Measurements from ENCODE around the gene SLC26A5. TPM values are rescaled to one million over a fixed set of nuclear protein-coding genes. Genes with fewer than 3 reads are reported as not detected.
"Not testable (repeated sequence)": the region's sequence is repeated elsewhere in the genome, so short reads cannot be mapped to it uniquely, and the experiment has no call there.

Gene SLC26A5, protein sequence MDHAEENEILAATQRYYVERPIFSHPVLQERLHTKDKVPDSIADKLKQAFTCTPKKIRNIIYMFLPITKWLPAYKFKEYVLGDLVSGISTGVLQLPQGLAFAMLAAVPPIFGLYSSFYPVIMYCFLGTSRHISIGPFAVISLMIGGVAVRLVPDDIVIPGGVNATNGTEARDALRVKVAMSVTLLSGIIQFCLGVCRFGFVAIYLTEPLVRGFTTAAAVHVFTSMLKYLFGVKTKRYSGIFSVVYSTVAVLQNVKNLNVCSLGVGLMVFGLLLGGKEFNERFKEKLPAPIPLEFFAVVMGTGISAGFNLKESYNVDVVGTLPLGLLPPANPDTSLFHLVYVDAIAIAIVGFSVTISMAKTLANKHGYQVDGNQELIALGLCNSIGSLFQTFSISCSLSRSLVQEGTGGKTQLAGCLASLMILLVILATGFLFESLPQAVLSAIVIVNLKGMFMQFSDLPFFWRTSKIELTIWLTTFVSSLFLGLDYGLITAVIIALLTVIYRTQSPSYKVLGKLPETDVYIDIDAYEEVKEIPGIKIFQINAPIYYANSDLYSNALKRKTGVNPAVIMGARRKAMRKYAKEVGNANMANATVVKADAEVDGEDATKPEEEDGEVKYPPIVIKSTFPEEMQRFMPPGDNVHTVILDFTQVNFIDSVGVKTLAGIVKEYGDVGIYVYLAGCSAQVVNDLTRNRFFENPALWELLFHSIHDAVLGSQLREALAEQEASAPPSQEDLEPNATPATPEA
- 1 to 10 TPM in 2 of 4 donors, under 1 TPM in 2; 0.42 to 5.3 (median 0.90) TPM for total RNA-seq

DNA sequence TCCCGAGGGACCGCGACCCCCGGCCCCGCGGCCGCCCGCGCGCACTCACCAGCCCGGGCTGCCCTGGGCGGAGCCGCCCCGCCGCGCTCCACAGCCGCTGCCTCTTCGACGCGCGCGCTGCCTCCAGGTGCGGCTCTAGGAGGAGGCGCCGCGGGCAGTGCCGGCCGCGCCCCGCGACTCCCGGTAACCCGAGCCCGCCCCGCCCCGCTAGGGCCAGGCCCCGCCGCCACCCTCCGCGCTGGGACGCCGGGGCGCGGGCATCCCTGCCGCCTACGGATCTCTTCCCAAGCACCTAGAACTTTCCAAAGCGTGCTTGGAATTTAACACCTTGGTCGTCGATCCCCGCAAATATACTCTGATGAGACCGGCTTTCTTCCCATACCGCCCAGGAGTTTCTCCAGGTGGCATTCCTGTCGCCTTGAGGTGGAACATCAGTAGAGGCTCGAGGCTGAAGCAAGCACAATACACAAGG is at the start of gene SLC26A5:
TSS of gene SLC26A5 (minus strand) at position 159 of the 472 bp plus-strand sequence. CDS start 24,693 bp downstream, outside the sequence.
- no peak for DNase-seq (ENCODE audit: low spot score in 2 of 2)

DNA sequence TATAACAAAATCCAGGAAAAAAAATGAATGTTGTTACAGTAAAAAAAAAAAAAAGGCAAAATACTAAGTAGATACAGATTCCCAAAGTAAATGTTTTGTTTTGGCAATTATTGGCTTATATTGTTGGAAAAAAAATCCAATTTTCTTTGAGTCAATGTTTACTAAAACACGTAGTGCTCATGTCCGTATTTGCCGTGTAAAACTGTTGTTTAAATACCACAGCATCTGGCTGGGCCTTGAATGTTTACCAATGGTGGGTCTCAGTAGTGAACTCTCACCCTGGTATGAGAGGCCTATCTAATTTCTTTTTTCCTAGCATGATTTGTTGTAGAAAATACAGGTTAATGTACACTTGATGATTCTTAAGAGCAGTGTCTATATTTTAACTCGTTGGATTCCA is 41.4 kb upstream of the SLC26A5 start:
- Histone ChIP-seq H3K4me3 (no peak overlapping the region), H3K9me3 (no peaks in the 10 kb centered on the region), H3K27me3 (no peaks in the 10 kb centered on the region), H3K4me1 (no peaks in the 10 kb centered on the region), H3K27ac (no peak overlapping the region), H3K36me3 (no peaks in the 10 kb centered on the region)
- TF ChIP-seq POLR2AphosphoS5 (IDR thresholded peaks at IDR 0.05) (no peak), POLR2A (IDR thresholded peaks at IDR 0.05) (no peak), EP300 (IDR thresholded peaks at IDR 0.05) (no peak)
- TF ChIP-seq, protein P1, sequence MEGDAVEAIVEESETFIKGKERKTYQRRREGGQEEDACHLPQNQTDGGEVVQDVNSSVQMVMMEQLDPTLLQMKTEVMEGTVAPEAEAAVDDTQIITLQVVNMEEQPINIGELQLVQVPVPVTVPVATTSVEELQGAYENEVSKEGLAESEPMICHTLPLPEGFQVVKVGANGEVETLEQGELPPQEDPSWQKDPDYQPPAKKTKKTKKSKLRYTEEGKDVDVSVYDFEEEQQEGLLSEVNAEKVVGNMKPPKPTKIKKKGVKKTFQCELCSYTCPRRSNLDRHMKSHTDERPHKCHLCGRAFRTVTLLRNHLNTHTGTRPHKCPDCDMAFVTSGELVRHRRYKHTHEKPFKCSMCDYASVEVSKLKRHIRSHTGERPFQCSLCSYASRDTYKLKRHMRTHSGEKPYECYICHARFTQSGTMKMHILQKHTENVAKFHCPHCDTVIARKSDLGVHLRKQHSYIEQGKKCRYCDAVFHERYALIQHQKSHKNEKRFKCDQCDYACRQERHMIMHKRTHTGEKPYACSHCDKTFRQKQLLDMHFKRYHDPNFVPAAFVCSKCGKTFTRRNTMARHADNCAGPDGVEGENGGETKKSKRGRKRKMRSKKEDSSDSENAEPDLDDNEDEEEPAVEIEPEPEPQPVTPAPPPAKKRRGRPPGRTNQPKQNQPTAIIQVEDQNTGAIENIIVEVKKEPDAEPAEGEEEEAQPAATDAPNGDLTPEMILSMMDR (IDR thresholded peaks at IDR 0.05): no peak
- DNase-seq (ENCODE audit: low spot score in 2 of 2): no peak
- WGBS: 85% methylated on average over 4 of the region's 4 CpGs

More for the DNA sequence above, at the start of gene SLC26A5:
- Histone ChIP-seq H3K27ac (peak within 1 kb of the TSS; percentile 24), H3K27me3 (peaks cover 33% of the 10 kb centered on the region), H3K4me3 (peak within 1 kb of the TSS; percentile 53), H3K4me1 (peaks cover 24% of the 10 kb centered on the region), H3K9me3 (no peaks in the 10 kb centered on the region), H3K36me3 (no peaks in the 10 kb centered on the region)
- WGBS: 6% methylated on average over 16 of the region's 54 CpGs
- TF ChIP-seq, protein P1 (IDR thresholded peaks at IDR 0.05): no peak
- TF ChIP-seq POLR2AphosphoS5 (IDR thresholded peaks at IDR 0.05) (no peak), POLR2A (IDR thresholded peaks at IDR 0.05) (no peak), EP300 (IDR thresholded peaks at IDR 0.05) (no peak)

DNA sequence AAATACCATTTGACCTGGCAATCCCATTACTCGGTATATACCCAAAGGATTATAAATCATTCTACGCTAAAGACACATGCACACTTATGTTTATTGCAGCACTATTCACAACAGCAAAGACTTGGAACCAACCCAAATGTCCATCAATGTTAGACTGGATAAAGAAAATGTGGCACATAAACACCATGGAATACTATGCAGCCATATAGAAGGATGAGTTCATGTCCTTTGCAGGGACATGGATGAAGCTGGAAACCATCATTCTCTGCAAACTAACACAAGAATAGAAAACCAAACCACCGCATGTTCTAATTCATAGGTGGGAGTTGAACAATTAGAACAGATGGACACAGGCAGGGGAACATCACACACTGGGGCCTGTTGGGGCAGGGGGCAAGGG is 40.9 kb upstream of the SLC26A5 start:
- WGBS: 57% methylated on average over 3 of the region's 3 CpGs
- not testable (repeated sequence) for H3K36me3 ChIP-seq; H3K4me1 ChIP-seq; H3K9me3 ChIP-seq; H3K27ac ChIP-seq; DNase-seq (ENCODE audit: low spot score in 2 of 2); H3K4me3 ChIP-seq; H3K27me3 ChIP-seq

DNA sequence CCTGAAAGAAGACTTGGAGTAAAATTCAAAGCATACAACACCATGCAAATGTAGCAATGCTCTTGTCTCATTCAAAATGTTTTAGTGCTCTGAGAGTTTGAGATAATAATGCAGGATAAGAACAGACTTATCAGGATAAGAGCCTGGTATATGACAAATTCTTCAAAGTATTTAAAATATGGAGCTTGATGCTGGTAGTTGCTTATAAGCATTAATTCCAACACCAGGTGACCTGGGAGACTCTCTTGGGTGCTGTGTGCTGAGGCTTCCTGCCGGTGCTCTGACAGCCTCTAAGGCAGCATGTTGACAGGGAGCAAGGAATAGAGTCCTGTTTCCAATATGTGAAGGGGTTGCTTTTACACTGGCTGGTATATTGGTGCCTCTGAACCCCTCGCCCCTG is 34.8 kb upstream of the SLC26A5 start:
- no peak overlapping the region for H3K27ac ChIP-seq
- TF ChIP-seq POLR2A (IDR thresholded peaks at IDR 0.05) (no peak), POLR2AphosphoS5 (IDR thresholded peaks at IDR 0.05) (no peak), EP300 (IDR thresholded peaks at IDR 0.05) (no peak)
- TF ChIP-seq, protein P1 (IDR thresholded peaks at IDR 0.05): no peak
- no peaks in the 10 kb centered on the region for H3K36me3 ChIP-seq
- H3K4me3 ChIP-seq: no peak overlapping the region
- no peaks in the 10 kb centered on the region for H3K4me1 ChIP-seq
- WGBS: 71% methylated on average over 2 of the region's 2 CpGs
- H3K27me3 ChIP-seq: no peaks in the 10 kb centered on the region
- H3K9me3 ChIP-seq: no peaks in the 10 kb centered on the region
- no peak for DNase-seq (ENCODE audit: low spot score in 2 of 2)

DNA sequence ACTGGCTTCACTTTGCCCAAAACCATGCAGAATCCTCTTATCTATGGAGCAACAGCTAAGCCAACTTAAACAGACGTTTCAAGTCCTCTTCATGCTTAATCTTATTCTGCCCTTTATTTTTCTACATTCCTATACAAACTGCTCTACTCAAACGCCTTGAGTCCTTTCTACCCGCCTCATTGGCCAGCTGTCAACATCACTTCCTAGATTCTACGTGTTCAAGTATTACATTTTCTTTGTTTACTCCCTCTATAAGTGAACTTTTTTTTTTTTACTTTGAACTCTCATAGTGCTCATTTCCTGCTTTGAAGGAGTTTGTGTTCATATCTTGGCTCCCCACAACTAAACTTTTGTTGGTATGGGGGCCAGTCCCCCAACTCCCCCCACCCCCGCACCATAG is 28.9 kb upstream of the SLC26A5 start:
- Histone ChIP-seq H3K4me3 (no peak overlapping the region), H3K27ac (no peak overlapping the region), H3K27me3 (no peaks in the 10 kb centered on the region), H3K9me3 (no peaks in the 10 kb centered on the region), H3K36me3 (no peaks in the 10 kb centered on the region), H3K4me1 (no peaks in the 10 kb centered on the region)
- TF ChIP-seq, protein P1 (IDR thresholded peaks at IDR 0.05): no peak
- DNase-seq (ENCODE audit: low spot score in 2 of 2): no peak
- WGBS: 40% methylated on average over 5 of the region's 5 CpGs
